Measurements from ENCODE around the gene RAB15. TPM values are rescaled to one million over a fixed set of nuclear protein-coding genes. Genes with fewer than 3 reads are reported as not detected.

Gene RAB15
- total and polyA plus RNA-seq, 2 of the 8 experiments (the other 6 are each of a cell fraction or from before 2014, with no cell fraction given), result 38.8 to 58.1 TPM

GRCh38 chr14:64951291-64951690 lies 20.8 kb downstream of the RAB15 start:
- H2BK15ac ChIP-seq (ENCODE audit: low read length), result no peak overlapping the region
- no peak overlapping the region for H2BK20ac ChIP-seq (ENCODE audit: low read length)
- POLR2A ChIA-PET (ENCODE audit: partially characterized antibody), result interaction anchor here (1.6 kb wide), 1 partner anchor 8 kb away, joined by 6 read pairs; the partner anchor contains the start of gene GPX2
- H2AFZ ChIP-seq (ENCODE audit: low read length), result no peak overlapping the region
- no peak overlapping the region for H3K4ac ChIP-seq (replicated peaks; ENCODE audit: insufficient read length, low read depth, low read length)
- H3K9me3 ChIP-seq (ENCODE audit: insufficient read depth in 2 of 2, low read depth in 1 of 2, low read length in 1 of 2), result no peaks in the 10 kb centered on the region
- H3K27me3 ChIP-seq (replicated peaks in 1 of 4; ENCODE audit: control insufficient read depth in 3 of 4, extremely low read depth in 1 of 4, insufficient read depth in 3 of 4, low read length in 3 of 4), result no peaks in the 10 kb centered on the region
- no peak overlapping the region for H2BK12ac ChIP-seq (ENCODE audit: low read depth, low read length)
- H3K23me2 ChIP-seq (ENCODE audit: low read depth, low read length), result no peaks in the 10 kb centered on the region
- H2AK5ac ChIP-seq (ENCODE audit: low read depth, low read length), result no peak overlapping the region
- no peak overlapping the region for H3K4me3 ChIP-seq (ENCODE audit: extremely low read depth in 1 of 4, insufficient read depth in 2 of 4, low read depth in 3 of 4, low read length in 4 of 4)
- no peak overlapping the region for H2BK5ac ChIP-seq (ENCODE audit: low read depth, low read length)
- no peak overlapping the region for H3K56ac ChIP-seq (replicated peaks; ENCODE audit: insufficient read length, low read depth, low read length)
- peaks cover 5 to 14% (median 10%) of the 10 kb centered on the region in 4 experiments; a peak in 5 of 7 replicates for H3K4me1 ChIP-seq (replicated peaks in 1 of 4; ENCODE audit: control insufficient read depth in 3 of 4, insufficient read depth in 4 of 4, low read length in 3 of 4)
- TF ChIP-seq POU5F1 (IDR thresholded peaks at IDR 0.05; ENCODE audit: low read depth, low read length), result no peak
- no peak overlapping the region for H3K14ac ChIP-seq (ENCODE audit: insufficient read length)
- H3K9ac ChIP-seq (replicated peaks in 1 of 4; ENCODE audit: extremely low read depth in 1 of 4, low read depth in 3 of 4, low read length in 3 of 4), result peak overlapping the region in 1 of 4 experiments; percentile 45; a peak in 2 of 7 replicates
- H4K8ac ChIP-seq (ENCODE audit: extremely low read depth, insufficient read depth, low read length), result no peak overlapping the region
- H3K18ac ChIP-seq (ENCODE audit: extremely low read depth, low read length), result no peak overlapping the region
- WGBS, 2 experiments (ENCODE audit: extremely low coverage in 1 of 2, insufficient coverage in 1 of 2, insufficient read length in 1 of 2, insufficient replicate concordance in 2 of 2, low coverage in 1 of 2, low lambda C conversion rate in 2 of 2, missing lambda C conversion rate in 1 of 2), result 88% methylated on average over 8 of the region's 8 CpGs; no CpG with 5 or more reads in 1 of the 2 experiments
- H3K79me1 ChIP-seq (ENCODE audit: low read depth, low read length), result no peaks in the 10 kb centered on the region
- H3K4me2 ChIP-seq (ENCODE audit: insufficient read depth in 1 of 2, low read depth in 2 of 2, low read length in 2 of 2), result no peak overlapping the region
- FAIRE-seq (no peak), DNase-seq (ENCODE audit: low read depth in 1 of 2, low spot score in 2 of 2) (no peak)
- CTCF ChIA-PET (ENCODE audit: partially characterized antibody), result interaction anchor here (0.6 to 3.4 kb wide), 11 partner anchors 10 to 70 kb away, joined by 3 to 25 read pairs (median 4); no protein-coding TSS in a partner anchor
- H4K20me1 ChIP-seq (replicated peaks in 1 of 2; ENCODE audit: control insufficient read depth in 1 of 2, insufficient read depth in 2 of 2, low read length in 2 of 2), result peaks cover 0 to 2% of the 10 kb centered on the region in 2 experiments
- no peaks in the 10 kb centered on the region for H3K79me2 ChIP-seq (ENCODE audit: control insufficient read depth in 1 of 2, insufficient read depth in 2 of 2, low read length in 2 of 2)
- H2BK120ac ChIP-seq (replicated peaks; ENCODE audit: low read depth, low read length), result no peak overlapping the region
- no peak overlapping the region for H4K5ac ChIP-seq (ENCODE audit: insufficient read length, low read depth, low read length)
- H3K36me3 ChIP-seq (ENCODE audit: control insufficient read depth in 2 of 4, insufficient read depth in 4 of 4, low read length in 3 of 4), result peaks cover 5 to 34% (median 12%) of the 10 kb centered on the region in 4 experiments; a peak in 4 of 8 replicates
- no peak overlapping the region for H3K23ac ChIP-seq (ENCODE audit: insufficient read length)
- no peak overlapping the region for H3K27ac ChIP-seq (ENCODE audit: low read depth, low read length)
- H4K91ac ChIP-seq (replicated peaks; ENCODE audit: insufficient read length, low read length), result no peak overlapping the region

Measured in H1 (cell line).